NT2/D1 (cell line): ENCODE measurements around the gene SLC47A2.

Source experiments
- SUZ12 ChIP-seq: IDR thresholded peaks from 2 replicates; pipeline ENCODE4 v1.6.1; 2011; ENCODE audit not compliant: insufficient read length, insufficient read depth; ENCODE audit errors: extremely low read depth
- YY1 ChIP-seq: IDR thresholded peaks from 2 replicates; pipeline ENCODE4 v1.6.1; 2011; ENCODE audit not compliant: insufficient read length, insufficient read depth

DNA sequence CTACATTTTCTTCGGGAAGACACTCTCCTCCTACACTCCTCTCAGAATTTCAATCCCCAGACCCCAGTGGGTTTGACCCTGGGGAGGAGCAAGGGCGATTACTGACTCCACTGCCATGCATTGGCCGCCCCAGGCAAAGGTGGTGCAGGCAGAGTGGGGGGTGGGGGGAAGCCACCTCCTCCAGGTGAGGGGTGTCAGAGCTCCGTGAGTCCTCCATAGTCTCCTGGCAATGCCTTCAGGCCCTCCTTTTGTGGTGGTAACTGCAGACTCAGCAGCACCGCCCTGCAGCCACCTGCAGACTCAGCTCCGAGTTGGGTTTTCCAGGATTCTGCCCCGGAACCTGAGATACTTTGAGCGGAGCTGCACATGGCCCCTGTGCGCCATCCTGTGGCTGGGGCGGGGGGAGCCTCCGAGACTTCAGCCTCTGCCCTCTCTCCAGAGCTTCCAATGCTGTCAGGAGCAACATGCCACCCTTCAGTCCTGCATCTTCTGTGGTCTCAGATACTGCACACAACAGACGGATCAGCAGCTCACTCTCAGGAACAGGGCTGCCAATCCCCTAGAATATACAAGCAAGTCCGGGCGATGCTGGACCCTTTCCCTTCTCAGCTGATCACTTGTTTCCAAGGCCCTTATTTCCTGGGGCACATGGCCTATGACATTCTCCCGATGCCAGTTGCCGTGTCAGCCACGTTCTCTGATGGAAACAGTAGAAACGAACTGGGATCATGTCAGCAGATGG is 2.4 kb upstream of the SLC47A2 start:
- no peak for TF ChIP-seq SUZ12
- no peak for TF ChIP-seq YY1
